ENCODE results near the gene RTN4R.

The RTN4R gene

DNA sequence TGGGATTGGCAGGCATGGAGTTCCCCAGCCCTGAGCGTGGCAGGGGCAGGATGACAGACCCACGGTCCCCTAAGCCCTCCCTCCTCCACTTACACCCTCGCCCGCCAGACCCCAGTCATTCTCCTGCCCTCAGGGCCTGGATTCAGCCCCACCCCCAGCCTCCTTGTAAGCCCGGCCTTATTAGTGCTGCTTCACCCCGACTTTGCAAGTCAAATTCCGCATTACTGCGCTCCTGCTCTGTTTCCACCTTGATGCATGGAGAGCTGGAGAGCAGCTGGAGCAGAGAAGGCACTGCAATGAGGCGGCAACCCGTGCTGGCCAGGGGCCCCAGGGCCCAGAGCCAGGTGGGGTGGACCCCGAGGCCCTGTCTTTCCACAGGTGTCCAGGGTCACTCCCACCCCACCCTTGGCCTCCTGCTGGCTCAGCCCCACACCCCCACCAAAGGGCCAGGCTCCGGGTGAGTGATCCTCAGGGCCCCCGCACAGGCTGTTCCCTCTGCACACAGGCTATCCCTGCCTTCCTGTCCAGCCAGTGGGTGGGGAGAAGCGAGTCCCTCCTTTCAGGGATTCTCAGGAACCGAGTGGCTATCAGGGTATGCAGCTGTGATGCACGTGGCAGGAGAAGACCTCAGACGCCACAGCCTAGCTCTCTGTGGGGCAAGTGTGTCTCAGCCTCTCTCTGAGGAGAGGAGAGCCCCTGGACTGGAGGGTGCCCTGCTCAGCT, 36.4 kb downstream of the RTN4R start:
- no peak for DNase-seq (ENCODE audit: low read depth in 1 of 2, low spot score in 1 of 2)

GRCh38 chr22:20230777-20231420, 37.2 kb downstream of the RTN4R start:
- DNase-seq (ENCODE audit: low read depth in 1 of 2, low spot score in 1 of 2), result no peak

GRCh38 chr22:20229916-20230775, 38.0 kb downstream of the RTN4R start:
- DNase-seq (ENCODE audit: low read depth in 1 of 2, low spot score in 1 of 2), result no peak

DNA sequence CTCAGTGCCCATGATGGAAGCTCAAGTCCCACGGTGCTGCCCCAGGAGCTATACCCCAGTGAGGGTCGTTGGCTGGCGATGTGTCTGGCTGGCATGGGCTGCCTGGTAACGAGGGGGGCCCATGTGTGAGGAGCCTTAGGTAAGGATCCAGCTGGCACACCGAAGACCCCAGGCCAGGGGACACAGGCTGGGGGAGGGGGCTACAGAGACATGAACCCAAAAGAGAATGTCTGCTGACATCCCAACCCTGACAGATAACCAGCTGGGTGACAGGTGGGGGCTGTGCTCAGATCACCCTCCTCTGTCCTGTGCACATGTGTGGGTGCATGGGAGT, 39.2 kb downstream of the RTN4R start:
- no peak for DNase-seq (ENCODE audit: low read depth in 1 of 2, low spot score in 1 of 2)

- no peak for DNase-seq (ENCODE audit: low read depth in 1 of 2, low spot score in 1 of 2)
These were observed 39.8 kb downstream of the RTN4R start for GRCh38 chr22:20228055-20228938.

GRCh38 chr22:20227363-20227762, 40.8 kb downstream of the RTN4R start:
- DNase-seq (ENCODE audit: low read depth in 1 of 2, low spot score in 1 of 2), result no peak

GRCh38 chr22:20226760-20227350, 41.3 kb downstream of the RTN4R start:
- DNase-seq (ENCODE audit: low read depth in 1 of 2, low spot score in 1 of 2), result no peak

GRCh38 chr22:20226077-20226716, 41.9 kb downstream of the RTN4R start:
- DNase-seq (ENCODE audit: low read depth in 1 of 2, low spot score in 1 of 2), result no peak

DNA sequence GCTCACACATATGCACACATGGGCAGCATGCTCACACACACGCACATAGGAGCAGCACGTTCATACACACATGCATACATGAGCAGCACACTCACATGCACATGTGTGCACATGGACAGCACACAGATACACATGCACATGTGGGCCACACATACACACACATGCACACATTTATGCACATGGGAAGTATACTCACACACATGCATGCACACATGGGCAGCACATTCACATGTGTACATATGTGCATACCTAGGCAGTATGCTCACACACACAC, 42.5 kb downstream of the RTN4R start:
- DNase-seq (ENCODE audit: low read depth in 1 of 2, low spot score in 1 of 2), result no peak

GRCh38 chr22:20224917-20225692, 43.0 kb downstream of the RTN4R start:
- no peak for DNase-seq (ENCODE audit: low read depth in 1 of 2, low spot score in 1 of 2)

- no peak for DNase-seq (ENCODE audit: low read depth in 1 of 2, low spot score in 1 of 2)
These were observed 43.9 kb downstream of the RTN4R start for GRCh38 chr22:20224256-20224626.

- no peak for DNase-seq (ENCODE audit: low read depth in 1 of 2, low spot score in 1 of 2)
These were observed 44.5 kb downstream of the RTN4R start for GRCh38 chr22:20223421-20224255.

DNA sequence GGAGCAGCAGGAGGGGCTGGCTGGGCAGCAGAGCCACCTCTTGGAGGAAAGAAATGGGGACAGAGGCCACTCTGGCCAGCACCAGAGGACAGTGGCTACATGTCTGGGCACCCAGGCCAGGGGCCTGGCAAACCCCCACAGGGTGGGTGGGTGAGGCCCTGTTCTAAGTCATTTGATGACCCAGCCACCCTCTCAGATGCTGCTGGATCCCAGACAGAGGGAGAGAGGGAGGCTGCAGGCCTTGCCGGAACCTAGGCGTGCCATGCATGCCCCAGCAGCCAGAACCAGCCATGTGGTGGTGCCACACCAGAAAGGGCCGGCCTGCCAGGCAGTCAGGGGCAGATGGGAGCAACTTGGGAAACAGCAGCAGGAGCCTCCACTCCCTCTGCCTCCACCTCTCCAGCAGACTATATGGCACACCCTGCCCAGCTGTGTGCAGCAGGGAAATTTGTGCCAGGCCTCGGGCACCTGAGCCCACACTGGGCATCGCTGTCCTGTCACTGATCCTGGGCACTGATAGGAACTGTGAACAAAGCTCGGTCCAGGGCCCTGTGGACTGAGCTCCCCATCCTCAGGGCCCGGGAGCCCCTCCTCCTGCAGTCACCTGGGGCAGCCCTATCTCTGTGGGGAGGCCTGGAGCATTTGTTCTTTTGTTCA, 45.2 kb downstream of the RTN4R start:
- no peak for DNase-seq (ENCODE audit: low read depth in 1 of 2, low spot score in 1 of 2)

DNA sequence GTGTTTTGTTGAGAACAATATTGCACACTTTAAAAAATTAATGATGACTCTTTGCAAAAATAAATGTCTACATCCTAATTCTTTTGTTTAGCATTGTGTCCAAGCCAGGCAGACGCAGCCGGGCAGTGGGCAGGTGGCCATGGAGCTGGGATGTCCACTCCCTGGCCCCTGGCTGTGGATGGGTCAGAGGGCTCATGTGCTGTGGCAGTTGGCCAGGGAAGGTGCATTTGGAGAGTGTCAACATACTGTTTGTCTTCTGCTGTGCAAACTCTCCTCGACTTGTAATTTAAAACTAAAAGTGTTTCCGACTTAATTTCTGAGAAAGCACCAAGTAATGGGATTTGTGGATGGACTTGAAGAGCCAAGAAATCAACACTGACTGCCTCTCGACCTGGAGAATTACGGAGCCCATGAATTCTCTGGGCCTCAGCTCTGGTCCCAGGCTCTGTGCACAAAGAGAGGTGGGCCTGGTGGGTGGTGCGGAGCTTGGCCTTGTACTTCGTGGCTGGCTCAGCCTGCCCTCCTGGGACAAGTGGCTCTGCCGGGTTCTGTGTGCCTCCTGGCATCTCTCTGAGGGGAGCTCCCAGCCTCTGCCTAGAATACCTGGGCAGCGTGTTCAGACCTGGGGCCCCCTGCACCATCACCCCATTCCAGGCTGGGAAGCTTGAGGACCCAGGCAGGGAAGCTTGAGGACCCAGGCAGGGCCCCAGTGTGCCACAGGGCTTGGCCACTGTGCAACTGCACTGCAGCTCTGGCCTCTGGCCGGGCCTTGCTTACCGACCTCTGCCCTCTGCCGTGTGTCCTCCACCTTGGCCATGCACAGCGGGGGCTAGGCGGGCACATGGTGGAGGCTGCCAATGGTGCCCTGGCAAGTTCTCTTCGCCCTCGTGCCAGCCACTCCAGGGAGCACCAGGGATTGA, 46.4 kb downstream of the RTN4R start:
- DNase-seq (ENCODE audit: low read depth in 1 of 2, low spot score in 1 of 2), result no peak

- no peak for DNase-seq (ENCODE audit: low read depth in 1 of 2, low spot score in 1 of 2)
These were observed 47.5 kb downstream of the RTN4R start for GRCh38 chr22:20220629-20221026.

DNA sequence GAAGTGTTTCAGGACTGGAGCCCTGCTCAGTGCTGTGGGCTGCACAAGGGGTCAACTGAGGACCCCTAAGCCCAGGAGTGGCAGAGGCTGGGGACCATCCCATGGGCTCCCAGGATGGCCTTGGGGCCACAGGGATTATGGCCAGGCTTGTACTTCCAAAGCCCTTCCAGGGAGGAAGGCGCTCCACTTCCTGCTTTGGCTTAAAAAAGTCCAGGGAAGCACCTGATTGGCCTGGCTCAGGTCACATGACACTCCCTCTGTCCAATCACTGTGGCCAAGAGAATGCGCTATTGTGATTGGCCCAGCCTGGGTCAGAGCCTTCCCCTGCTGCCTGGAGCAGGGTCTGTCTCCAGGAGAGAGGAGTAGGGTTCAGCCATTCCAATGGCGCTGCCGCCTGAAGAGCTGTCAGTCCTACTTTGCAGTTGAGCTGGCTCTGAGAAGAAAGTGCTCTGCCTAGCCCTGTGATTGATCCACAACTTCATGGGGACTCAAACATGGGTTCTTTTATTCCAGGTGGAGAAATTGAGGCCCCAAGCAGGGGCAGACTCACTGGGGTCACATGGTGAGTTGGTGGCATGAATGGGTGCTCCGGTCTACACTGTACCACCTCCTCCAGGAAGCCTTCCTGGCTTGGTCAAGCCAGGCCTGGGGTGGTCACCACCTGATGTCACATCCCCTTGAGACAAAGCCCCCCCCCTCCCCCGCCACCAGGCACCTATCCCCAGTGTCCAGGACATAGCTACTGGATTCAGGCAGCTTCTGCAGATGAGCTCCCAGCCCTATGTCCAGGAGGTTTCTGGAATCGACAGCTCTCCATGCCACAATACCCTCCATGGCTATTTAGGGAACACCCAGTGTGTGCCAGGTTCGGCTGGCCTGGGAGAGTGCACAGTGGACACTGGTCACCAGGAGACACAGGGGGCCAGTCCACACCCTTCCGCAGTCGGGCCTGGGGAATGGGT, 48.2 kb downstream of the RTN4R start:
- no peak for DNase-seq (ENCODE audit: low read depth in 1 of 2, low spot score in 1 of 2)

Measured in stimulated activated CD4-positive, alpha-beta T cell treated with anti-CD3 and anti-CD28 coated beads, Interleukin-15, amount 100 ng/mL, for 1 hour (primary cell).